SJSA1 (cell line): ENCODE results near the gene BMS1. TPM values are rescaled to one million over a fixed set of nuclear protein-coding genes. Genes with fewer than 3 reads are reported as not detected.
A peak's percentile ranks its signal among the peaks of the same experiment; 100 is the strongest.
"Not testable (repeated sequence)": the region's sequence is repeated elsewhere in the genome, so short reads cannot be mapped to it uniquely, and the experiment has no call there.

ENCODE experiments used
- DNase-seq, 2 experiments: peaks; one replicate each; pipeline ENCODE4 v3.0.0-alpha.2; 2015 to 2020; ENCODE audit warnings: low spot score in 2 of 2, low read depth in 1 of 2
- H3K27ac ChIP-seq: fragments of 250-450 bp; sonication (Bioruptor Pico); 2 replicates; pipeline ENCODE4 v1.5.1; 2020; ENCODE audit warnings: mild to moderate bottlenecking, moderate library complexity
- H3K27me3 ChIP-seq: fragments of 250-450 bp; sonication (Bioruptor Pico); replicated peaks from 2 replicates; pipeline ENCODE4 v1.5.1; 2020; ENCODE audit warnings: mild to moderate bottlenecking, moderate library complexity
- H3K36me3 ChIP-seq: fragments of 250-450 bp; sonication (Bioruptor Pico); 2 replicates; pipeline ENCODE4 v1.5.1; 2020; ENCODE audit warnings: mild to moderate bottlenecking
- H3K4me1 ChIP-seq: fragments of 250-450 bp; sonication (Bioruptor Pico); replicated peaks from 2 replicates; pipeline ENCODE4 v1.6.1; 2021; ENCODE audit warnings: mild to moderate bottlenecking
- H3K4me3 ChIP-seq: fragments of 250-450 bp; sonication (Bioruptor Pico); 2 replicates; pipeline ENCODE4 v1.5.1; 2020; ENCODE audit warnings: mild to moderate bottlenecking
- H3K9me3 ChIP-seq: fragments of 250-450 bp; sonication (Bioruptor Pico); replicated peaks from 2 replicates; pipeline ENCODE4 v1.5.1; 2020; ENCODE audit warnings: mild to moderate bottlenecking
- total RNA-seq: library from RNA; depleted of rRNA; stranded (reverse); fragments of >200 nt; shearing (Covaris generic); gene quantifications from 2 replicates; pipeline ENCODE4 v1.2.3, GENCODE V29; 2014

The BMS1 gene
- total RNA-seq, 1 experiment from 2014 or later = 30.1 TPM

- H3K36me3 ChIP-seq = peaks cover 20% of the 10 kb centered on the region
- H3K4me3 ChIP-seq = no peak overlapping the region
- no peaks in the 10 kb centered on the region for H3K4me1 ChIP-seq
- DNase-seq = no peak
- no peak overlapping the region for H3K27ac ChIP-seq
- H3K9me3 ChIP-seq = no peaks in the 10 kb centered on the region
- H3K27me3 ChIP-seq = no peaks in the 10 kb centered on the region
Observed at GRCh38 chr10:42816912-42817311, 34.3 kb downstream of the BMS1 start.

- not testable (repeated sequence) for H3K27ac ChIP-seq, DNase-seq, H3K4me1 ChIP-seq, H3K27me3 ChIP-seq, H3K9me3 ChIP-seq, H3K4me3 ChIP-seq
- peaks cover 20% of the 10 kb centered on the region for H3K36me3 ChIP-seq
Observed at GRCh38 chr10:42817417-42817816, 34.8 kb downstream of the BMS1 start.

- DNase-seq, H3K27ac ChIP-seq, H3K9me3 ChIP-seq, H3K4me1 ChIP-seq, H3K27me3 ChIP-seq, H3K4me3 ChIP-seq: not testable (repeated sequence)
- peaks cover 25% of the 10 kb centered on the region for H3K36me3 ChIP-seq
Observed at GRCh38 chr10:42826759-42827158, 44.2 kb downstream of the BMS1 start.

GRCh38 chr10:42827201-42827600, 44.6 kb downstream of the BMS1 start:
- Histone ChIP-seq H3K27ac (no peak overlapping the region), H3K27me3 (no peaks in the 10 kb centered on the region), H3K4me1 (no peaks in the 10 kb centered on the region), H3K9me3 (no peaks in the 10 kb centered on the region), H3K4me3 (no peak overlapping the region), H3K36me3 (peaks cover 25% of the 10 kb centered on the region)
- DNase-seq = no peak

DNA sequence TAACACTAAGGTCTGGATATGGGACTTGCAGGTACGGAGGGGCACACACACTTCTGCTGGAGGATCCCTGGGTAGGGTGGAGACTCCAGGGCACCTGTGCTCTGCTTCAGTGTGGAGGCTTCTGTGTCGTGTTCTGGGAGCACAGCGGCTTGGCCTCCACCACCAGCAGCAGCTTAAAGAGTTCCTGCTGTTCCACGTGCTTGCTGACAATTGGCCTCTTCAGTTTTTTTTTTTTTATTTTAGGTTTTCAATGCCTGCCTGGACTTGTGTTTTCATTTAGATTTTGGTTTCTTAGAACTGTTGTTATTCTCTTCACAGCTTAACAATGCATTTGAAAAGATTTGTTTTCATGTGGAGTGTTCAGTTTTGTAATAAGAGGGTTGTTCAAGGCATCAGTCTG, 45.8 kb downstream of the BMS1 start:
- not testable (repeated sequence) for H3K9me3 ChIP-seq, H3K4me3 ChIP-seq, DNase-seq, H3K4me1 ChIP-seq, H3K27me3 ChIP-seq, H3K27ac ChIP-seq
- H3K36me3 ChIP-seq = peaks cover 15% of the 10 kb centered on the region

DNA sequence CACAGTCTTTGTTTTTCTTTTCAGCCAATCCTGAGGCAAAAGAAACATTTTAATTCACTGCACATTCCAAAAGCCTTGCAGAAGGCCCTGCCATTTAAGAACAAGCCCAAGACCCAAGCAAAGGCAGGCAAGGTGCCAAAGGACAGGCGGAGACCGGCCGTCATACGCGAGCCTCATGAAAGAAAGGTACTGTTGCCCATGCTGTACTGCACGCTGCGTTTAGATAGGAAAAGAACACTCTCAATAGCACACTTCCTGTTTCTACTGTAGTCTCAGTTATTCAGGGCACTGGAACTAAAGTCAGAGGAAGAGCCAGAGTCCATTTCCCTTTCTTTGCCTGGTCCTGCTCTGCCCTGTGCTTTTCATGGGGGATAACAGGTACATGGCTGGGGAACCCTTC, 47.6 kb downstream of the BMS1 start:
- H3K36me3 ChIP-seq = peaks cover 8% of the 10 kb centered on the region
- H3K27ac ChIP-seq = no peak overlapping the region
- H3K27me3 ChIP-seq = no peaks in the 10 kb centered on the region
- H3K4me1 ChIP-seq = no peaks in the 10 kb centered on the region
- DNase-seq = no peak
- no peaks in the 10 kb centered on the region for H3K9me3 ChIP-seq
- H3K4me3 ChIP-seq = no peak overlapping the region

GRCh38 chr10:42836096-42836495, 53.5 kb downstream of the BMS1 start:
- Histone ChIP-seq H3K4me1 (no peaks in the 10 kb centered on the region), H3K4me3 (no peak overlapping the region), H3K27ac (no peak overlapping the region), H3K36me3 (no peaks in the 10 kb centered on the region), H3K9me3 (no peaks in the 10 kb centered on the region), H3K27me3 (no peaks in the 10 kb centered on the region)
- DNase-seq = no peak

DNA sequence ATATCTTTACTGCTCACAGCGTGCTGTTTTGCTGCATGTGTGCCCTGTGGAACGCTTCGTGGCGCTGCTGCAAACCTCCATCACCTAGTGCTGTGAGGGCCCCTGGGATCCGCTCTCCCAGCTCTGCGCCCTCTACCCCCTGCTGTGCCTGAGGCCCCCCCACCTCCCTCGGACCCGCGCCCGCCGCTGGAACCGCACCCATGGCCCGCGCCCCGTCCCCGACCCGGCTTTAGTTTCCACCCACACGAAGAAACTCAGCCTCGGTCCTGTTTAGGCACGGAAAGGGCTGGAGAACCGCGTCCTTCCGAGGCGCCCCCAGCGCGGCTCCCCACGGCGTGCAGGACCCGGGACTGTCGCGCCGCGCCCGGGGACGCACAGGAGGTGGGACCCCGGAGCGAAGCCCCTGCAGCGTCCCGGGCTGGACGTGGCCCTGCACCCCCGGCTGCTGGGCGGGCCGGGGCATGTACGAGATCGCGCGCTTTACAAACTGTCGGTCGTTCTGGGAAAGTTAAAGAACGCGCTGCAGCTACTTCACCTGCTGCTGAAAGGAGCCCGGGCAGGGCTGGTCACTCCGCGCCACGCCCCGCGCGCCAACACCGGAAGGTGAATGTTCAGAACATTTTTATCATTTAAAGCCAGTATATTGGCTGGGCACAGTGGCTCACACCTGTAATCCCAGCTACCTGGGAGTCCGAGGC, 54.3 kb downstream of the BMS1 start:
- no peak overlapping the region for H3K4me3 ChIP-seq
- H3K27me3 ChIP-seq = no peaks in the 10 kb centered on the region
- H3K27ac ChIP-seq = no peak overlapping the region
- no peaks in the 10 kb centered on the region for H3K9me3 ChIP-seq
- no peak for DNase-seq
- no peaks in the 10 kb centered on the region for H3K36me3 ChIP-seq
- H3K4me1 ChIP-seq = no peaks in the 10 kb centered on the region

- not testable (repeated sequence) for DNase-seq, H3K4me1 ChIP-seq, H3K27me3 ChIP-seq, H3K36me3 ChIP-seq, H3K4me3 ChIP-seq, H3K27ac ChIP-seq, H3K9me3 ChIP-seq
Observed at GRCh38 chr10:42844810-42845209, 62.2 kb downstream of the BMS1 start.

- not testable (repeated sequence) for H3K36me3 ChIP-seq, H3K27me3 ChIP-seq, H3K4me3 ChIP-seq, H3K27ac ChIP-seq, DNase-seq, H3K9me3 ChIP-seq, H3K4me1 ChIP-seq
Observed at GRCh38 chr10:42847261-42847660, 64.7 kb downstream of the BMS1 start.

DNA sequence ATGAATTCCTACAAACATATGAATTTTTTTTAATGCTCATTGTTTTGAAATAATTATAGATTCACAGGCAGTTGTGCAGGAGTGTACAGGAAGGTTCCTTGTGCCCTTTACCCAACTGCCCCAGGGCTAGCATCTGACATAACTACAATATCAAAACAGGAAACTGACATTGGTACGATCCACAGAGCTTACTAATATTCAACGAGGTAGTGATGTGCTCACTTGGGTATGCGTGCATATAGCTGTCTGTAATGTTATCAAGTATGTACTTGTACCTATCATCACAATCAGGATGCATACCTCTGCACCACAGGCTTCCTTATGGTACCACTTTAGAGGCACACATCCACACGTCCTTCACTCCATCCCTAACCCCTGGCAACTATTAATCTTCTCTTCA, 68.3 kb downstream of the BMS1 start:
- no peaks in the 10 kb centered on the region for H3K9me3 ChIP-seq
- no peak for DNase-seq
- no peaks in the 10 kb centered on the region for H3K36me3 ChIP-seq
- no peaks in the 10 kb centered on the region for H3K27me3 ChIP-seq
- H3K4me3 ChIP-seq = no peak overlapping the region
- H3K27ac ChIP-seq = no peak overlapping the region
- no peaks in the 10 kb centered on the region for H3K4me1 ChIP-seq

DNA sequence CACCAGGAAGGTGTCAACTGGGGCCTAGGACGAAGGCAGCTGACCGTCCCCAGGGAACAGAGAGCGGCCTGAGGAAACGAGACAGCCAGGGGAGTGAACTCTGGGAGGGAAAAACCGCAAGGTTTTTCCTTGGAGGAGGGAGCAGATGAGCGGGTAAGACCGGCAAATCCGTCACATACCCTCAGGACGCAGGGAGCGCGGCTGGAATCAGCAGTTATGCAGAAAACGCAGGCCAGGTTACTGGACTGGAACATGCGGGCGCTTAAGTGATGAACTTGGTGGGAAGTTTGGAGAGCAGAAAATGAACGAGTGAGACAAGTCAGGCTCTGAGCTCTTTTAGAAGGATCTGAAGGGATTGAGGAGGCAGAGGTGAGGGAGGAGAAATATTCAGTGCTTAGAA, 76.7 kb downstream of the BMS1 start:
- Histone ChIP-seq H3K27ac (no peak overlapping the region), H3K4me1 (no peaks in the 10 kb centered on the region), H3K9me3 (no peaks in the 10 kb centered on the region), H3K4me3 (no peak overlapping the region), H3K27me3 (peaks cover 8% of the 10 kb centered on the region), H3K36me3 (no peaks in the 10 kb centered on the region)
- DNase-seq = no peak

- not testable (repeated sequence) for H3K9me3 ChIP-seq, H3K27ac ChIP-seq, H3K4me1 ChIP-seq, H3K4me3 ChIP-seq, H3K36me3 ChIP-seq, H3K27me3 ChIP-seq
- peak in 1 of 2 experiments; percentile 16 for DNase-seq
Observed at GRCh38 chr10:42860016-42860415, 77.4 kb downstream of the BMS1 start.

DNA sequence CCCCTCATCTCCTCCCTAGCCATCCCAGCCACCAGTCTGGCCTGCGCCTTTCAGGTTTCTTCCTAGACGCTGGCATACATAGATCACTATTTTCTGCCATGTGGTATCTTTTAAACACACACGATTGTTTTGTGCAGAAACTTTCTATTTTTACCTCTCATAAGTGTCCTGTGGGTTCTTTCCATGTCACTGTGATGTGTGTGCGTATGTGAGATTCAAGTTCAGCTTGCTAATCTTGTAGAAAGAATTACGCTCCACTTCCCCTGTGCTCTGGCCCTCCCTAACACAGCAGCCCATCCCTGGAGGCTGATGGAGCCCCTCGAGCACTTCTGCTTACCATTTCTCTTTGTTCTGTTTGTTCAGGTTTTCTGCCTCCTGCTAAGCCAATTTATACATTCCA, 80.2 kb downstream of the BMS1 start:
- H3K36me3 ChIP-seq, H3K9me3 ChIP-seq, DNase-seq, H3K27ac ChIP-seq, H3K4me3 ChIP-seq, H3K4me1 ChIP-seq: not testable (repeated sequence)
- H3K27me3 ChIP-seq = peaks cover 13% of the 10 kb centered on the region

DNA sequence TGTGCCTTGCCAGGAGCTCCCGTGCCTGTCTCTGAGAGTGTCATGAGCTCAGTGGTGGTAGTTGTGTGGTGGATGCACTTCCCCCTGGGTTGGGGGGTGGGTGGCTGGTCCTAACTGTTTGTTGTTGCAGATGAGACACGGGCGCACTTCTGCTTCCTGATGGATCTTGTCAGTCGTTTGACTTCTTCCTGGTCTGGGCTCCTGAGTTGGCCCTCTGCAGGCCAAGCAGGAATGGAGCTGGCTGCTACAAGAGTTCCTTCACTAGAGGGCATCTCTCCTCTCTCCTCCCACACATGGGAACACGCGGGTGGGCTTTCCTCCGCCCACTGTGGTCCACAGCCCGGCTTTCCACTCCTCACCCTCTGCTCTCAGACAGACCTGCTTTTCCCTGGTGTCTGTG, 82.0 kb downstream of the BMS1 start:
- peaks cover 13% of the 10 kb centered on the region for H3K27me3 ChIP-seq
- no peak for DNase-seq
- no peak overlapping the region for H3K4me3 ChIP-seq
- H3K36me3 ChIP-seq = no peaks in the 10 kb centered on the region
- H3K4me1 ChIP-seq = no peaks in the 10 kb centered on the region
- H3K9me3 ChIP-seq = no peaks in the 10 kb centered on the region
- H3K27ac ChIP-seq = no peak overlapping the region
